GM18867 (cell line): ENCODE results near the gene OGA.

Source experiments
- ATAC-seq: cut with Tn5 transposase; IDR thresholded peaks from one replicate; pipeline ENCODE4 v1.9.1; 2021; ENCODE audit warnings: mild to moderate bottlenecking, moderate library complexity; ENCODE audit not compliant: unreplicated experiment

OGA gene

GRCh38 chr10:101762736-101763135 lies 55.5 kb downstream of the OGA start:
- ATAC-seq = no peak

- ATAC-seq = no peak
Observed at GRCh38 chr10:101761226-101761625, 57.0 kb downstream of the OGA start.

GRCh38 chr10:101760510-101760909 lies 57.7 kb downstream of the OGA start:
- ATAC-seq = no peak

GRCh38 chr10:101759309-101760247 lies 58.7 kb downstream of the OGA start:
- no peak for ATAC-seq

- ATAC-seq = no peak
Observed at GRCh38 chr10:101758858-101759257, 59.4 kb downstream of the OGA start.

GRCh38 chr10:101752241-101752640 lies 66.0 kb downstream of the OGA start:
- no peak for ATAC-seq

- ATAC-seq = no peak
Observed at GRCh38 chr10:101749047-101750016, 68.9 kb downstream of the OGA start.

- no peak for ATAC-seq
Observed at GRCh38 chr10:101748496-101748895, 69.7 kb downstream of the OGA start.

- ATAC-seq = no peak
Observed at GRCh38 chr10:101745074-101745696, 73.1 kb downstream of the OGA start.

- no peak for ATAC-seq
Observed at GRCh38 chr10:101744267-101744666, 74.0 kb downstream of the OGA start.

GRCh38 chr10:101741938-101742337 lies 76.3 kb downstream of the OGA start:
- ATAC-seq = no peak

GRCh38 chr10:101736666-101737065 lies 81.6 kb downstream of the OGA start:
- no peak for ATAC-seq
